GM18870 (cell line): ENCODE results near the gene MAPK14.

ENCODE experiments used
- ATAC-seq: cut with Tn5 transposase; IDR thresholded peaks from one replicate; pipeline ENCODE4 v1.9.1; 2021; ENCODE audit warnings: moderate library complexity; ENCODE audit not compliant: unreplicated experiment

MAPK14 gene

DNA sequence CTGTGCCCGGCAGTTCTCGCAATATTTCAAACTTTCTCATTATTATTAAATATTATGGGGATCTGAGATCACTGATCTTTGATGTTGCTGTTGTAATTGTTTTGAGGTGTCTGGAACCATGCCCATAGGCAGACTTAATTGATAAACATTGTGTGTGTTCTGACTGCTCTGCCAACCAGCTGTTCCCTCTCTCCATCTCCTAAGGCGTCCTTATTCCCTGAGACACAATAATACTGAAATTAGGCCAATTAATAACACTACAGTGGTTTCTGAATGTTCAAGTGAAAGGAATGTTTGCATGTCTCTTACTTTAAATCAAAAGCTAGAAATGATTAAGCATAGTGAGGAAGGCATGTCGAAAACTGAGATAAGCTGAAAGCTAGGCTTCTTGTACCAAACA, 7.6 kb downstream of the MAPK14 start:
- ATAC-seq = no peak

GRCh38 chr6:36038120-36038876, 10.7 kb downstream of the MAPK14 start:
- no peak for ATAC-seq

DNA sequence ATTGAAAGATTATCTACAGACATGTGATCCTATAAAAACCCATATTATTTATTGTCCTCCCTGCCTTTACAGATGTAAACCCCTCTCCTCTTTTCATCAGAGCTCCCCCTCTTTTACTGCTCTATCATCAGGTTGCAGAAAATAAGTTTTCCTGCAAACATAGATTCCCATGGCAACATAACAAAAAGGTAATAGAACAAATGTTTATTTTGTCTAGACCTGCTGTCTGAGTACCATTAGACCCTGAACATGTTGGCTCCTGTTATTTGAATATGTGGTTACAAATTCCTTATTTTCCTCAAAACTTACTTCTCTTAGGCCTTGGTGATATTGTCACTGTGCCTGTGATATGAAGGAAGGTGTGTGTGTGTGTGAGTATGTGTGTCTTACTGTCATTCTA, 11.5 kb downstream of the MAPK14 start:
- no peak for ATAC-seq

DNA sequence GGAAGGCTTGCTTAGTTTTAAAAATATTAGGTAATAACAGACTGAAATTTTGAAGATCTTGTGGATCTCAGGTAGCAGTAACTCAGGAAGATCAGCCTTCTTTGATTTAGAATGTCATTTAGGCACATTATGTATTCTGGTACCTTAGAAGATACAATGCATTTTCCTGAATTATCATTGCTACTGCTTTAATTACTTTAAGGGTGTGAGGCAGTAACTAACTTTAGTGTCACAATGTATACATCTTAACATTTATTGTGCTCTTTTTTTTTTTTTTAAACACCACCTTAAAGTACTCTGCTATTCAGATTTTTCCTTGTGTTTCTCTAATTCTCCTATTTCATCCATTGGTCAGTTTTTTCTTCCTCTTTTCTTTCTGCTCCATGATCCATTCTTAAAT, 13.3 kb downstream of the MAPK14 start:
- no peak for ATAC-seq

GRCh38 chr6:36042618-36043260, 15.1 kb downstream of the MAPK14 start:
- ATAC-seq = no peak

DNA sequence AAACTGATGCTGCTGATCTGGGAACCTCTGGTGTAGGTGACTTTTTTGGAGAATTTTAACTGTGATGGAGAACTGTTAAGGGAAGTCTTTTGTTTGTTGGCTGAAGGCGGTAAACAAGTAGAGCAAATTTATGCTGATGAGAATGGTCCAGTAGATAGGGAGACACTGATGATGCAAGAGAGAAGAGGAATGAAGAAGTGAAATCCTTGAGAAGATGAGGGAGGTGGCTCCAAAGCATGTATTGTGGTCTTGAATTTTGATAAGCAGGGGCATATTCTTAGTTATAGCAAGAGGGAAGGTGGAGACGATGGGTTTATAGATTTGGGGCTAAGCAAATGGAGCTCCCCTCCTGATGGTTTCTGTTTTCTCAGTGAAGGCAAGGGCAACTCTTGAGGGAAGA, 22.0 kb downstream of the MAPK14 start:
- ATAC-seq = no peak

GRCh38 chr6:36050305-36050704, 22.7 kb downstream of the MAPK14 start:
- ATAC-seq = no peak

GRCh38 chr6:36050947-36051710, 23.5 kb downstream of the MAPK14 start:
- ATAC-seq = no peak

- ATAC-seq = no peak
These were observed 24.5 kb downstream of the MAPK14 start for GRCh38 chr6:36052097-36052496.

GRCh38 chr6:36053878-36054277, 26.3 kb downstream of the MAPK14 start:
- ATAC-seq = no peak

DNA sequence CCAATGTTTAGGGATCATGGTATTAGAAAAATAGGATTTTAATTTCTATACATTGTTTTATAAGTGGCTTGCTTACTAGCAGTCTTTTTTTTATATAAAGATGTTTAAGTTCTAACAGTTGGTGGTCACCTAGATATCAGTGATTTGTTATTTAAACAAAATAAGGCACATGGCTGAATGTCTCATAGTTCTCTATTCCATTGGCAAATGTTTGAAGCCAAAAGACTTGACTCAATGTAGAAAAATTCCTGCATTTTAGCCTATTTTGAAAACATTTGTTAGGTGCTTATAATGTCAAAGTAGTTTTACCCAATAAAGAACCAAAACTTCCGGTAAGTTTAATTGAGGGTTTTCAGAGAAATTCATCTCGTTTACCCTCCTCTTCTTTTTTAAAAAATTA, 26.8 kb downstream of the MAPK14 start:
- no peak for ATAC-seq

DNA sequence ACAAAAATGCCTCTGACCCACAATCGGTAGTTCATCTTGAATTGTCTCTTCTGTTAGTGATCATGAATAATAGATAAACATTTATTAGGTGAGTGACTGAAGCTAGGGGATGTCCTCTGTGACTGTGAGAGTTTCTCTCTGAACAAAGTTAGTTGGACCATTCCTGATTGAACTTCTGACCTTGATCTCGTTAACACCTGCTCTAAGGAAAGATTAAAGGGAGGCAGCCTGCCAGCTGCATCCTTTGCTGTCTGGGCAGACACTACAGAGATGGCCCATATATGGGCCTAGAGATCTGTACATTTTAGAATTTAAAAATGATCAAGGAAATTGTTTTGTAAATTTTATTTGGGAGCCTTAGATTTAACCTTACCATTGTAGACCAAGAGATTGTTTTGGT, 27.3 kb downstream of the MAPK14 start:
- no peak for ATAC-seq

DNA sequence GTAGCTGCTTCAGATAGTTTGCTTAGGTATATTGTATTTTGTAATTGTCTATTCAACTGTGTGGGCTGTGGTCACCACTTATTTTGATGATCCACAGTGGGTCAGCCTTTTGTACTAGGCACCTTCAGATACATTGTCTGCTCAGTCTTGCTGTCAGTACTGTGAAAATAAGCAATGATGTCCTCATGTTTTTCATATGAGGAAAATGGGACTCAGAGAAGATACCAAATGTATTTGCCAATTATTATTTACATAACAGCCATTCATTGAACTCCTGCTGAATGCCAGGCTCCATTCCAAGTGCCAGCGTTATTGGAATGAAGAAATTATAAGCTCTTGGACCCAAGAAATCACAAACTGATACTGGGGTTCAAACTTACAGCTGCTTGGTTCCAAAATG, 28.6 kb downstream of the MAPK14 start:
- ATAC-seq = no peak

GRCh38 chr6:36061236-36061635, 33.6 kb downstream of the MAPK14 start:
- ATAC-seq = no peak

DNA sequence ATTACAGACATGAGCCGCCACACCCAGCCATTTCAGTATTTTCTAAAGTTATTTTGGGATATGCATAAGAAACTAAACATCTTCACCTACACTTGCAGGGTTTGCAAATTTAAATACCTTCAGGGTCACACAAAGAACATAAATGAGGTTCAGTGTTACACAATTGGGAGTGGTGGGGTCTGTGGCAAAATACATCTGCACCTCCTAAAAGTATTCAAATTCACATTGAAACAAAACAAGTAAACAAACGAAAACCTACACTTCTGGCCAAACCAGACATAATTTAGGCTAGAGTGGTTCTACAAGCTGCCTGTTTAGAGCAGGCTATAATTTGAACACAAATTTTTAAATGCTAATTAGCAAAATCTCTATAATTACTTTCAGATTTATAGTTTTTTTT, 34.6 kb downstream of the MAPK14 start:
- ATAC-seq = no peak

GRCh38 chr6:36063318-36064060, 35.9 kb downstream of the MAPK14 start:
- ATAC-seq = no peak

DNA sequence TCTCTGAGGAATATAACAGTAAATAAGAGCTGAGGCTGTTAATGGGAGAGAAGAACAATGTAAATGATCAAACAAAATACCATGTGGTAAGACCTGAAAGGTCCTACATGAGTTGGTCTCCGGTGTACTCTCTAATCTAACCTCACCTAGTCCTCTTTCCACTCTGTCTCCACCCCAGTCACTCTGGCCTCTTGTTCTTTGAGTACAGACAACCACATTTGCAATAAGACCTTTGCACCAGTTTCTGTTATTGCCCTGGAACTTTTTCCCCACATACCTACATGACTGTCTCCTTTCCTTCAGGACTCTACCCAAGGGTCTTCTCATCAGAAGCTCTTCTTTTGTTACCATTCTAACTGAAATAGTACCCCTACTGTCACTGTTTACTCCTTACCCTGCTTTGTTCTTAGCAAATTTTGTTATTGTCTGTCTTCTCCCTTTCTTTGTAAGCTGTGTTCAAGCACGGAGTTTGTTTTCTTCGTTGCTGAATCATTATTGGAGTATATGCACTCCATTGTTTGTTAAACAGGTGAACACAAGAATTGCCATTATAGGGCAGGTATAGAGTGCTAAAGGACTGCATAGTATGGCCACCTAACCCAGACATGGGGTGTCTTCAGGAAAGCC, 37.3 kb downstream of the MAPK14 start:
- ATAC-seq = no peak

DNA sequence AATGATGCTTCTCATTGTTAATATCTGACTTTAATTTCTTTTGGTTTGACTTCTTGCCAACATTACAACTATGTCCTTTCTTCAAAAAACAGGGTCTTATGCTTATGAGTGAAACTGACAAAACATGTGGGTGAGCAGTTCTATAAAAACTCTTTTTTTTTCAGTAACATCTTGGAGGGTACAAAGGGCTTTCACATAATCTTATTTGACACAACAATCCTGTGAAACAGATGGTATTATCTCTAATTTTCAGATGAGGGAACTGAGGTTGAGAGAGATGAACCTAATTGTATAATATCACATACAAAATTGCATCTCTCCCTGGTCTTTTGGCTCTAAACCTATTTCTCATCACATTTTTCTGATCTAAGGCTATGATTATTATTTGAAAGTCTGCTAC, 38.3 kb downstream of the MAPK14 start:
- no peak for ATAC-seq

GRCh38 chr6:36066817-36067216, 39.2 kb downstream of the MAPK14 start:
- no peak for ATAC-seq

- ATAC-seq = no peak
These were observed 39.9 kb downstream of the MAPK14 start for GRCh38 chr6:36067374-36068011.
